ENCODE data around the gene MRPL12. TPM values are rescaled to one million over a fixed set of nuclear protein-coding genes. Genes with fewer than 3 reads are reported as not detected.

The MRPL12 gene
- total RNA-seq, 2 donors from 2014 or later = 106 to 225 TPM

- intact Hi-C loops (cut with DNase I) = no loop called here
- H3K36me3 ChIP-seq = peaks cover 18% of the 10 kb centered on the region
- no peaks in the 10 kb centered on the region for H3K27me3 ChIP-seq
- no peak for TF ChIP-seq CTCF (IDR thresholded peaks at IDR 0.05)
- no peak for DNase-seq
- H3K4me1 ChIP-seq = no peaks in the 10 kb centered on the region
- no peaks in the 10 kb centered on the region for H3K9me3 ChIP-seq
- H3K9ac ChIP-seq (ENCODE audit: low read depth in 2 of 2, low read length in 2 of 2) = no peak overlapping the region
- H3K27ac ChIP-seq = no peak overlapping the region
- no peak overlapping the region for H3K4me3 ChIP-seq
These were observed 11.6 kb upstream of the MRPL12 start for GRCh38 chr17:81691608-81692007.

- H3K27ac ChIP-seq = no peak overlapping the region
- no peaks in the 10 kb centered on the region for H3K4me1 ChIP-seq
- intact Hi-C loops (cut with DNase I) = no loop called here
- TF ChIP-seq CTCF (IDR thresholded peaks at IDR 0.05) = no peak
- no peaks in the 10 kb centered on the region for H3K27me3 ChIP-seq
- no peak for DNase-seq
- H3K4me3 ChIP-seq = no peak overlapping the region
- H3K36me3 ChIP-seq = peaks cover 9% of the 10 kb centered on the region
- no peaks in the 10 kb centered on the region for H3K9me3 ChIP-seq
- H3K9ac ChIP-seq (ENCODE audit: low read depth in 2 of 2, low read length in 2 of 2) = no peak overlapping the region
These were observed 9.5 kb upstream of the MRPL12 start for GRCh38 chr17:81693509-81694210.

- intact Hi-C loops (cut with DNase I) = no loop called here
- no peak overlapping the region for H3K4me3 ChIP-seq
- DNase-seq = no peak
These were observed 8.4 kb upstream of the MRPL12 start for GRCh38 chr17:81694810-81695209.

GRCh38 chr17:81695211-81695610 is 8.0 kb upstream of the MRPL12 start:
- Histone ChIP-seq H3K36me3 (peaks cover 6% of the 10 kb centered on the region), H3K9ac (ENCODE audit: low read depth in 2 of 2, low read length in 2 of 2) (no peak overlapping the region), H3K4me1 (no peaks in the 10 kb centered on the region), H3K27ac (no peak overlapping the region), H3K4me3 (no peak overlapping the region), H3K9me3 (no peaks in the 10 kb centered on the region), H3K27me3 (no peaks in the 10 kb centered on the region)
- no peak for TF ChIP-seq CTCF (IDR thresholded peaks at IDR 0.05)
- no peak for DNase-seq
- intact Hi-C loops (cut with DNase I) = no loop called here

More at GRCh38 chr17:81694810-81695209, 8.4 kb upstream of the MRPL12 start:
- no peaks in the 10 kb centered on the region for H3K27me3 ChIP-seq
- no peak for TF ChIP-seq CTCF (IDR thresholded peaks at IDR 0.05)
- H3K9ac ChIP-seq (ENCODE audit: low read depth in 2 of 2, low read length in 2 of 2) = no peak overlapping the region
- no peak overlapping the region for H3K27ac ChIP-seq
- peaks cover 6% of the 10 kb centered on the region for H3K36me3 ChIP-seq
- H3K9me3 ChIP-seq = no peaks in the 10 kb centered on the region
- H3K4me1 ChIP-seq = no peaks in the 10 kb centered on the region

- TF ChIP-seq CTCF (IDR thresholded peaks at IDR 0.05) = no peak
- H3K36me3 ChIP-seq = peaks cover 6% of the 10 kb centered on the region
- no peak overlapping the region for H3K27ac ChIP-seq
- H3K9ac ChIP-seq (ENCODE audit: low read depth in 2 of 2, low read length in 2 of 2) = no peak overlapping the region
- no peak overlapping the region for H3K4me3 ChIP-seq
- intact Hi-C loops (cut with DNase I) = no loop called here
- H3K27me3 ChIP-seq = no peaks in the 10 kb centered on the region
- no peaks in the 10 kb centered on the region for H3K4me1 ChIP-seq
- DNase-seq = no peak
- no peaks in the 10 kb centered on the region for H3K9me3 ChIP-seq
These were observed 7.4 kb upstream of the MRPL12 start for GRCh38 chr17:81695801-81696200.
